CD4-positive, alpha-beta T cell treated with Interleukin-1 beta for 1 hour (primary cell): ENCODE results near the gene KRTAP10-6.
"Not testable (repeated sequence)": the region's sequence is repeated elsewhere in the genome, so short reads cannot be mapped to it uniquely, and the experiment has no call there.

Experiments used
- DNase-seq, 2 donors: peaks; one replicate each; pipeline ENCODE4 v3.0.0-alpha.2; 2020 to 2022

The KRTAP10-6 gene

GRCh38 chr21:44575307-44576024, 16.8 kb downstream of the KRTAP10-6 start:
- no peak for DNase-seq

- no peak for DNase-seq
Measured at GRCh38 chr21:44574457-44575306, 17.6 kb downstream of the KRTAP10-6 start.

GRCh38 chr21:44573630-44574456, 18.5 kb downstream of the KRTAP10-6 start, which contains the start of gene KRTAP10-4:
KRTAP10-4 (plus strand) TSS chr21:44573729; CDS start chr21:44573759, 30 bp downstream.
- not testable (repeated sequence) for DNase-seq

- no peak for DNase-seq
Measured at GRCh38 chr21:44572959-44573583, 19.2 kb downstream of the KRTAP10-6 start.

- no peak for DNase-seq
Measured at GRCh38 chr21:44571844-44572782, 20.2 kb downstream of the KRTAP10-6 start.

GRCh38 chr21:44571296-44571695, 21.0 kb downstream of the KRTAP10-6 start:
- DNase-seq, result no peak

GRCh38 chr21:44569861-44570517, 22.3 kb downstream of the KRTAP10-6 start:
- DNase-seq, result no peak

- no peak for DNase-seq
Measured at GRCh38 chr21:44568667-44569556, 23.4 kb downstream of the KRTAP10-6 start.

GRCh38 chr21:44568261-44568660, 24.0 kb downstream of the KRTAP10-6 start:
- DNase-seq, result no peak

- DNase-seq, result no peak
Measured at GRCh38 chr21:44567481-44568171, 24.7 kb downstream of the KRTAP10-6 start.

- DNase-seq, result no peak
Measured at GRCh38 chr21:44566403-44566802, 25.9 kb downstream of the KRTAP10-6 start.

GRCh38 chr21:44564886-44565598, 27.3 kb downstream of the KRTAP10-6 start:
- DNase-seq, result no peak

GRCh38 chr21:44564099-44564498, 28.2 kb downstream of the KRTAP10-6 start:
- DNase-seq, result no peak

GRCh38 chr21:44558695-44559094, 33.6 kb downstream of the KRTAP10-6 start, which contains the start of gene KRTAP10-3:
KRTAP10-3 (minus strand) TSS chr21:44558795; CDS start chr21:44558715, 80 bp downstream.
- no peak for DNase-seq

GRCh38 chr21:44558329-44558675, 34.0 kb downstream of the KRTAP10-6 start:
- not testable (repeated sequence) for DNase-seq

- DNase-seq, result no peak
Measured at GRCh38 chr21:44557491-44558328, 34.6 kb downstream of the KRTAP10-6 start.

GRCh38 chr21:44556879-44557278, 35.4 kb downstream of the KRTAP10-6 start:
- DNase-seq, result no peak
